Endothelial cell of umbilical vein (primary cell): ENCODE results near the gene ALAS2. TPM values are rescaled to one million over a fixed set of nuclear protein-coding genes. Genes with fewer than 3 reads are reported as not detected.
"Not testable (repeated sequence)": the region's sequence is repeated elsewhere in the genome, so short reads cannot be mapped to it uniquely, and the experiment has no call there.

Experiments
- BruUV-seq: library from RNA; stranded (reverse); fragments of 400-500 nt; replicated peaks from 2 replicates; lab custom pipeline; 2021; lab: Mats Ljungman, UMichigan
- CTCF ChIA-PET: fragments of 300-600, 350-600 bp; sonication (Branson Sonifier 250); formaldehyde crosslinking; loops from one replicate; lab custom pipeline; 2021; ENCODE audit warnings: antibody characterized with exemption, inconsistent platforms; lab: Charles Lee
- POLR2A ChIA-PET: fragments of 300-600, 350-600 bp; sonication (Branson Sonifier 250); formaldehyde crosslinking; loops from one replicate; lab custom pipeline; 2021; ENCODE audit warnings: antibody characterized with exemption, inconsistent platforms; lab: Charles Lee
- DNase-seq: peaks from one replicate; pipeline ENCODE4 v3.0.0-alpha.2; 2011; ENCODE audit warnings: low read depth, low spot score
- FAIRE-seq: peaks from 2 replicates; lab custom pipeline; 2011; peaks lifted over from hg19 to GRCh38; lab: Jason Lieb, UNC
- H2AFZ ChIP-seq: 2 replicates; pipeline ENCODE4 v1.6.0; 2012; ENCODE audit warnings: low read depth, low read length, control low read depth, inconsistent platforms
- H3K27ac ChIP-seq: 2 replicates; pipeline ENCODE4 v1.5.1; 2011; ENCODE audit warnings: low read depth, mild to moderate bottlenecking, control low read depth, low read length, moderate library complexity; ENCODE audit not compliant: insufficient read depth
- H3K27me3 ChIP-seq, 2 experiments: 2 replicates each; pipeline versions ENCODE4 v1.6.0 to v1.6.1; 2011; ENCODE audit warnings: low read length in 2 of 2, mixed read lengths in 1 of 2; ENCODE audit not compliant: control insufficient read depth in 2 of 2, insufficient read depth in 2 of 2
- H3K36me3 ChIP-seq, 2 experiments: 2 replicates in 1 of 2; 3 replicates in 1 of 2; pipeline ENCODE4 v1.5.1; 2011; ENCODE audit warnings: low read length in 2 of 2, mild to moderate bottlenecking in 1 of 2, moderate library complexity in 1 of 2; ENCODE audit not compliant: control insufficient read depth in 2 of 2, insufficient read depth in 2 of 2; ENCODE audit errors: extremely low read depth in 1 of 2
- H3K4me1 ChIP-seq: 3 replicates; pipeline ENCODE4 v1.5.1; 2011; ENCODE audit warnings: mild to moderate bottlenecking, low read length; ENCODE audit not compliant: control insufficient read depth, insufficient read depth; ENCODE audit errors: extremely low read depth
- H3K4me2 ChIP-seq: 2 replicates; pipeline ENCODE4 v1.6.1; 2011; ENCODE audit warnings: low read length, control low read depth, mixed read lengths; ENCODE audit not compliant: insufficient read depth
- H3K4me3 ChIP-seq, 3 experiments: fragments of 200-600 bp in 1 of 3; sonication (generic), shearing (Covaris generic) in 1 of 3; replicated peaks in 1 of 3; 2 replicates each; pipeline ENCODE4 v1.5.1; 2011 to 2016; ENCODE audit warnings: control low read depth in 3 of 3, low read length in 3 of 3, mild to moderate bottlenecking in 2 of 3, inconsistent platforms in 1 of 3, low read depth in 1 of 3, moderate library complexity in 1 of 3; ENCODE audit not compliant: insufficient read depth in 1 of 3
- H3K79me2 ChIP-seq: 2 replicates; pipeline ENCODE4 v1.6.0; 2012; ENCODE audit warnings: low read length, inconsistent platforms; ENCODE audit not compliant: control insufficient read depth, insufficient read depth
- H3K9ac ChIP-seq: replicated peaks from 2 replicates; pipeline ENCODE3; 2011; ENCODE audit warnings: low read length, control low read depth; ENCODE audit not compliant: insufficient read depth; ENCODE audit errors: extremely low read depth
- H3K9me1 ChIP-seq: replicated peaks from 3 replicates; pipeline ENCODE4 v1.6.0; 2011; ENCODE audit warnings: mild to moderate bottlenecking, low read length; ENCODE audit not compliant: control insufficient read depth, insufficient read depth; ENCODE audit errors: extremely low read depth
- H3K9me3 ChIP-seq: replicated peaks from 2 replicates; pipeline ENCODE4 v1.5.1; 2012; ENCODE audit warnings: low read length, inconsistent platforms; ENCODE audit not compliant: control insufficient read depth, insufficient read depth
- H4K20me1 ChIP-seq: replicated peaks from 2 replicates; pipeline ENCODE3; 2011; ENCODE audit warnings: mild to moderate bottlenecking, low read length; ENCODE audit not compliant: control insufficient read depth, insufficient read depth; ENCODE audit errors: extremely low read depth
- EZH2 ChIP-seq: IDR thresholded peaks from 2 replicates; pipeline ENCODE4 v1.6.1; 2012; ENCODE audit warnings: borderline replicate concordance, low read depth, mild to moderate bottlenecking, moderate library complexity, low read length, inconsistent platforms; ENCODE audit not compliant: severe bottlenecking
- FOS ChIP-seq: IDR thresholded peaks from 2 replicates; pipeline ENCODE4 v1.6.1; 2011; ENCODE audit warnings: mild to moderate bottlenecking, low read length, moderate library complexity, borderline replicate concordance; ENCODE audit not compliant: insufficient read depth
- GATA2 ChIP-seq: IDR thresholded peaks from 2 replicates; pipeline ENCODE4 v1.7.0; 2011; ENCODE audit warnings: low read depth, mild to moderate bottlenecking, moderate library complexity, mixed read lengths, low read length; ENCODE audit not compliant: insufficient read length, insufficient read depth
- JUN ChIP-seq: IDR thresholded peaks from 2 replicates; pipeline ENCODE4 v1.6.1; 2011; ENCODE audit warnings: borderline replicate concordance, low read depth; ENCODE audit not compliant: insufficient read length, insufficient read depth
- MYC ChIP-seq: IDR thresholded peaks from one replicate; pipeline ENCODE4 v1.6.1; 2011; ENCODE audit warnings: mild to moderate bottlenecking, low read depth, low read length
- POLR2A ChIP-seq: IDR thresholded peaks from 2 replicates; pipeline ENCODE4 v1.6.1; 2012; ENCODE audit warnings: low read depth, mild to moderate bottlenecking, control low read depth, low read length
- POLR2AphosphoS5 ChIP-seq: IDR thresholded peaks from 2 replicates; pipeline ENCODE4 v1.6.1; 2012; ENCODE audit warnings: low read depth, mild to moderate bottlenecking, control low read depth, low read length, moderate library complexity; ENCODE audit not compliant: insufficient read depth
- dilution Hi-C: fragments of 300-500 bp; cut with MboI; formaldehyde crosslinking; loops from one replicate; pipeline ENCODE4 v1.15.0; 2019; ENCODE audit warnings: low sequenced_read_pairs; ENCODE audit not compliant: extremely low pct_ligation_motif_present
- intact Hi-C: fragments of 100-400 bp; cut with micrococcal nuclease; formaldehyde crosslinking; loops from one replicate; pipeline ENCODE4 v1.10.0; 2022
- polyA plus RNA-seq, 4 experiments: library from polyadenylated mRNA; depleted of rRNA in 3 of 4; stranded (reverse) in 3 of 4; unstranded in 1 of 4; fragments of >200 nt; gene quantifications; 2 replicates each; pipeline versions ENCODE4 v1.2.1 to v1.2.3, GENCODE V29; 2011 to 2012; ENCODE audit warnings: missing spikeins in 1 of 4
- total RNA-seq: library from RNA; stranded (reverse); gene quantifications from 2 replicates; pipeline ENCODE4 v1.2.3, GENCODE V29; 2021
- TF ChIP-seq, protein P1 (sequence below), 2 donors: IDR thresholded peaks; 1 replicate in 1 of 2; 2 replicates in 1 of 2; pipeline ENCODE4 v1.5.1; 2011; ENCODE audit warnings: low read length in 2 of 2, mild to moderate bottlenecking in 2 of 2, moderate library complexity in 2 of 2, control low read depth in 1 of 2, inconsistent platforms in 1 of 2, low read depth in 1 of 2; ENCODE audit not compliant: insufficient read depth in 1 of 2; ENCODE audit errors: extremely low read depth in 1 of 2
- TF ChIP-seq, protein P2 (sequence below): IDR thresholded peaks from 2 replicates; pipeline ENCODE4 v1.6.1; 2011; ENCODE audit not compliant: insufficient read depth, insufficient read length

ALAS2 gene
- total and polyA plus RNA-seq, 2 donors (not counting 3 experiments of a cell fraction or from before 2014, with no cell fraction given): not detected

DNA sequence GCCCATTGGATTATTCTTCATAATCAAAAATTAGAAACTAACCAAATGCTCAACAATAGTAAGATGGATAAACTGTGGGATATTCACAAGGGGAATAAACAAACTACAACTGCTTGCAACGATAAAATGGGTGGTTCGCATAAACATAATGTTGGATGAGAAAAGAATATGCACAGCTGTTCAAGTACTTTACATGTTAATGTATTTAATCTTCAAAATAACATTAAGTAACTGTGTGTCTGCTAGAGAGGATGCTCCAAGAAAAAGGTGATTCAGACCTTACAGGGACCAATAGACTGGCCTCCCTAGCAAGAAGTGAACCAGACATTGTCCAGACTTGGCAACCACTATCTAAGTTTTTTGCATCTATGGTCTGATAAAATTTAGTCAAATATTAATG, 39.1 kb downstream of the ALAS2 start:
- intact Hi-C loops: no loop called here
- Histone ChIP-seq H3K4me1 (no peaks in the 10 kb centered on the region), H3K4me2 (no peak overlapping the region), H2AFZ (no peak overlapping the region), H3K27me3 (no peaks in the 10 kb centered on the region), H3K4me3 (no peak overlapping the region), H3K79me2 (no peaks in the 10 kb centered on the region), H3K9me3 (no peaks in the 10 kb centered on the region), H3K9ac (no peak overlapping the region), H3K36me3 (no peaks in the 10 kb centered on the region), H3K27ac (no peak overlapping the region), H4K20me1 (no peaks in the 10 kb centered on the region), H3K9me1 (no peaks in the 10 kb centered on the region)
- dilution Hi-C loops: no loop called here
- ChIA-PET CTCF (no interaction called here), POLR2A (no interaction called here)
- BruUV-seq: no TSS peak
- FAIRE-seq (no peak), DNase-seq (no peak)
- TF ChIP-seq JUN (no peak), GATA2 (no peak), EZH2 (no peak), POLR2AphosphoS5 (no peak), FOS (no peak), MYC (no peak), POLR2A (no peak)
- TF ChIP-seq, protein P1, sequence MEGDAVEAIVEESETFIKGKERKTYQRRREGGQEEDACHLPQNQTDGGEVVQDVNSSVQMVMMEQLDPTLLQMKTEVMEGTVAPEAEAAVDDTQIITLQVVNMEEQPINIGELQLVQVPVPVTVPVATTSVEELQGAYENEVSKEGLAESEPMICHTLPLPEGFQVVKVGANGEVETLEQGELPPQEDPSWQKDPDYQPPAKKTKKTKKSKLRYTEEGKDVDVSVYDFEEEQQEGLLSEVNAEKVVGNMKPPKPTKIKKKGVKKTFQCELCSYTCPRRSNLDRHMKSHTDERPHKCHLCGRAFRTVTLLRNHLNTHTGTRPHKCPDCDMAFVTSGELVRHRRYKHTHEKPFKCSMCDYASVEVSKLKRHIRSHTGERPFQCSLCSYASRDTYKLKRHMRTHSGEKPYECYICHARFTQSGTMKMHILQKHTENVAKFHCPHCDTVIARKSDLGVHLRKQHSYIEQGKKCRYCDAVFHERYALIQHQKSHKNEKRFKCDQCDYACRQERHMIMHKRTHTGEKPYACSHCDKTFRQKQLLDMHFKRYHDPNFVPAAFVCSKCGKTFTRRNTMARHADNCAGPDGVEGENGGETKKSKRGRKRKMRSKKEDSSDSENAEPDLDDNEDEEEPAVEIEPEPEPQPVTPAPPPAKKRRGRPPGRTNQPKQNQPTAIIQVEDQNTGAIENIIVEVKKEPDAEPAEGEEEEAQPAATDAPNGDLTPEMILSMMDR (IDR thresholded peaks at IDR 0.05; ENCODE audit: extremely low read depth in 1 of 2, insufficient read depth in 1 of 2, low read depth in 1 of 2, low read length in 2 of 2): no peak
- TF ChIP-seq, protein P2, sequence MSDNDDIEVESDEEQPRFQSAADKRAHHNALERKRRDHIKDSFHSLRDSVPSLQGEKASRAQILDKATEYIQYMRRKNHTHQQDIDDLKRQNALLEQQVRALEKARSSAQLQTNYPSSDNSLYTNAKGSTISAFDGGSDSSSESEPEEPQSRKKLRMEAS: no peak

DNA sequence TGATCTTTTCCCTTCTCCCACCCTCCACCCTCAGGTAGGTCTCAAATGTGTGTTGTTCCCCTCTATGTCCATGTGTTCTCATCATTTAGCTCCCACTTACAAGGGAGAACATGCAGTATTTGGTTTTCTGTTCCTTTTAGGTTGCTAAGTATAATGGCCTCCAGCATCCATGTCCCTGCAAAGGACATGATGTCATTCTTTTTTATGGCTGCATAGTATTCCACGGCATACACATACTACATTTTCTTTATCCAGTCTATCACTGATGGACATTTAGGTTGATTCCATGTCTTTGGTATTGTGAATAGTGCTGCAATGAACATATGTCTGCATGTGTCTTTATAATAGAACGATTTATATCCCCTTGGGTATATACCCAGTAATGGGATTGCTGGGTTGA, 47.5 kb downstream of the ALAS2 start:
- H3K79me2 ChIP-seq, H3K4me2 ChIP-seq, H3K4me1 ChIP-seq, H3K9ac ChIP-seq, H3K27me3 ChIP-seq, POLR2A ChIA-PET, H3K4me3 ChIP-seq, BruUV-seq, DNase-seq, H4K20me1 ChIP-seq, H3K9me3 ChIP-seq, H2AFZ ChIP-seq, H3K27ac ChIP-seq, intact Hi-C loops, H3K9me1 ChIP-seq, H3K36me3 ChIP-seq, CTCF ChIA-PET, dilution Hi-C loops: not testable (repeated sequence)
- peak; percentile 8 for FAIRE-seq
